IMR-90 (cell line): ENCODE results near the gene MPZL1. TPM values are rescaled to one million over a fixed set of nuclear protein-coding genes. Genes with fewer than 3 reads are reported as not detected.

Experiments
- ATAC-seq: fragments of 200-7000 bp; cut with Tn5 transposase; 2 replicates; pipeline ENCODE4 v1.9.1; 2020; ENCODE audit warnings: low read depth, mild to moderate bottlenecking, moderate library complexity
- BruUV-seq: library from RNA; stranded (reverse); fragments of 400-500 nt; replicated peaks from 2 replicates; lab custom pipeline; 2021; lab: Mats Ljungman, UMichigan
- CTCF ChIA-PET: fragments of 300-600 bp; formaldehyde crosslinking; extraction: SDS; loops from one replicate; lab custom pipeline; 2021; ENCODE audit warnings: antibody characterized with exemption; lab: Yijun Ruan, JAX
- POLR2A ChIA-PET: fragments of 300-600 bp; sonication (Branson Sonifier 250); formaldehyde crosslinking; loops from one replicate; lab custom pipeline; 2022; ENCODE audit warnings: antibody characterized with exemption; ENCODE audit not compliant: unreplicated experiment; lab: Charles Lee
- DNase-seq: peaks from one replicate; pipeline ENCODE4 v3.0.0; 2013
- H2AFZ ChIP-seq: replicated peaks from 2 replicates; pipeline ENCODE3; 2013; ENCODE audit warnings: low read length, mild to moderate bottlenecking; ENCODE audit not compliant: poor library complexity
- H2AK5ac ChIP-seq: 2 replicates; pipeline ENCODE4 v1.6.1; 2013; ENCODE audit warnings: low read depth, low read length, inconsistent platforms
- H2AK9ac ChIP-seq: replicated peaks from 2 replicates; pipeline ENCODE3; 2013; ENCODE audit warnings: mild to moderate bottlenecking, low read depth, low read length, moderate library complexity; ENCODE audit not compliant: poor library complexity
- H2BK120ac ChIP-seq: 2 replicates; pipeline ENCODE4 v1.6.1; 2013; ENCODE audit warnings: low read depth, low read length, inconsistent platforms
- H2BK15ac ChIP-seq: 3 replicates; pipeline ENCODE4 v1.6.1; 2013; ENCODE audit warnings: low read depth, low read length, inconsistent platforms
- H2BK20ac ChIP-seq: 2 replicates; pipeline ENCODE4 v1.6.1; 2013; ENCODE audit warnings: low read depth, mild to moderate bottlenecking, inconsistent platforms, low read length, moderate library complexity
- H2BK5ac ChIP-seq: 2 replicates; pipeline ENCODE4 v1.6.1; 2013; ENCODE audit warnings: mild to moderate bottlenecking, low read depth, low read length, inconsistent platforms; ENCODE audit not compliant: poor library complexity, severe bottlenecking
- H3K14ac ChIP-seq: replicated peaks from 2 replicates; pipeline ENCODE4 v1.6.1; 2013; ENCODE audit warnings: low read depth, low read length, inconsistent platforms
- H3K18ac ChIP-seq: 2 replicates; pipeline ENCODE4 v1.6.1; 2013; ENCODE audit warnings: low read depth, low read length, control low read depth
- H3K23ac ChIP-seq: 2 replicates; pipeline ENCODE4 v1.6.1; 2013; ENCODE audit warnings: low read depth, low read length, inconsistent platforms
- H3K27ac ChIP-seq: 2 replicates; pipeline ENCODE4 v1.5.1; 2013; ENCODE audit warnings: mild to moderate bottlenecking, control low read depth, low read length; ENCODE audit not compliant: insufficient read depth
- H3K27me3 ChIP-seq: 2 replicates; pipeline ENCODE4 v1.6.1; 2013; ENCODE audit warnings: low read length; ENCODE audit not compliant: control insufficient read depth, insufficient read depth
- H3K36me3 ChIP-seq: 2 replicates; pipeline ENCODE4 v1.6.1; 2013; ENCODE audit warnings: low read length, mixed read lengths; ENCODE audit not compliant: control insufficient read depth, insufficient read depth
- H3K4ac ChIP-seq: 2 replicates; pipeline ENCODE4 v1.6.1; 2013; ENCODE audit warnings: low read depth, low read length, inconsistent platforms
- H3K4me1 ChIP-seq: 2 replicates; pipeline ENCODE4 v1.6.1; 2013; ENCODE audit warnings: low read length, mixed read lengths; ENCODE audit not compliant: control insufficient read depth, insufficient read depth
- H3K4me2 ChIP-seq: 2 replicates; pipeline ENCODE4 v1.6.1; 2013; ENCODE audit warnings: low read depth, mild to moderate bottlenecking, control low read depth, low read length, moderate library complexity
- H3K4me3 ChIP-seq: 2 replicates; pipeline ENCODE4 v1.5.1; 2013; ENCODE audit warnings: low read depth, mild to moderate bottlenecking, control low read depth, low read length, moderate library complexity; ENCODE audit not compliant: insufficient read depth
- H3K56ac ChIP-seq: 2 replicates; pipeline ENCODE4 v1.6.1; 2013; ENCODE audit warnings: low read length, inconsistent platforms; ENCODE audit not compliant: insufficient read depth; ENCODE audit errors: extremely low read depth
- H3K79me1 ChIP-seq, 2 experiments: 2 replicates each; pipeline ENCODE4 v1.6.1; 2013; ENCODE audit warnings: low read length in 2 of 2, inconsistent platforms in 1 of 2, low read depth in 1 of 2
- H3K9ac ChIP-seq: 2 replicates; pipeline ENCODE4 v1.6.1; 2013; ENCODE audit warnings: low read depth, low read length, control low read depth
- H3K9me1 ChIP-seq: 2 replicates; pipeline ENCODE4 v1.6.1; 2013; ENCODE audit warnings: low read length, inconsistent platforms; ENCODE audit not compliant: insufficient read depth
- H3K9me3 ChIP-seq: 2 replicates; pipeline ENCODE4 v1.6.1; 2013; ENCODE audit warnings: low read length; ENCODE audit not compliant: control insufficient read depth, insufficient read depth
- H4K20me1 ChIP-seq: 2 replicates; pipeline ENCODE4 v1.6.1; 2013; ENCODE audit warnings: low read length, inconsistent platforms; ENCODE audit not compliant: insufficient read depth
- H4K5ac ChIP-seq: 2 replicates; pipeline ENCODE4 v1.6.1; 2013; ENCODE audit warnings: mild to moderate bottlenecking, low read depth, low read length, control low read depth
- H4K8ac ChIP-seq, 2 experiments: 2 replicates each; pipeline ENCODE4 v1.6.1; 2013; ENCODE audit warnings: low read depth in 2 of 2, low read length in 2 of 2, control low read depth in 1 of 2, inconsistent platforms in 1 of 2
- H4K91ac ChIP-seq: 2 replicates; pipeline ENCODE4 v1.6.1; 2013; ENCODE audit warnings: low read depth, low read length, inconsistent platforms; ENCODE audit not compliant: insufficient read depth
- BHLHE40 ChIP-seq: fragments of 150-350 bp; IDR thresholded peaks from 2 replicates; pipeline ENCODE4 v1.6.1; 2016; ENCODE audit warnings: mild to moderate bottlenecking, low read depth, low read length
- CHD1 ChIP-seq: IDR thresholded peaks from 2 replicates; pipeline ENCODE4 v1.6.1; 2012; ENCODE audit warnings: low read depth, low read length, improper control_type of control experiment
- CTCF ChIP-seq: conservative IDR thresholded peaks from 2 replicates; pipeline ENCODE4 v1.5.1; 2012; ENCODE audit warnings: mild to moderate bottlenecking, low read depth, low read length, improper control_type of control experiment
- ELK1 ChIP-seq: fragments of 150-350 bp; IDR thresholded peaks from 2 replicates; pipeline ENCODE4 v1.6.1; 2016; ENCODE audit warnings: low read depth, mild to moderate bottlenecking, low read length, moderate library complexity, borderline replicate concordance
- FOS ChIP-seq: fragments of 150-350 bp; IDR thresholded peaks from 2 replicates; pipeline ENCODE4 v1.6.1; 2016; ENCODE audit warnings: low read depth, low read length
- MAFK ChIP-seq: IDR thresholded peaks from 2 replicates; pipeline ENCODE4 v1.6.1; 2012; ENCODE audit warnings: low read depth, low read length, improper control_type of control experiment
- MAZ ChIP-seq: IDR thresholded peaks from 2 replicates; pipeline ENCODE4 v1.6.1; 2012; ENCODE audit warnings: low read depth, mild to moderate bottlenecking, low read length, improper control_type of control experiment, moderate library complexity, borderline replicate concordance
- MXI1 ChIP-seq: IDR thresholded peaks from 2 replicates; pipeline ENCODE4 v1.6.1; 2012; ENCODE audit warnings: low read depth, mild to moderate bottlenecking, low read length, moderate library complexity, borderline replicate concordance
- NFE2L2 ChIP-seq: fragments of 150-350 bp; IDR thresholded peaks from 2 replicates; pipeline ENCODE4 v1.6.1; 2016; ENCODE audit warnings: low read depth, mild to moderate bottlenecking, low read length
- RCOR1 ChIP-seq: IDR thresholded peaks from 2 replicates; pipeline ENCODE4 v1.6.1; 2012; ENCODE audit warnings: mild to moderate bottlenecking, low read length, improper control_type of control experiment; ENCODE audit not compliant: insufficient replicate concordance
- RFX5 ChIP-seq: IDR thresholded peaks from 2 replicates; pipeline ENCODE4 v1.8.0; 2012; ENCODE audit warnings: low read depth, mild to moderate bottlenecking, low read length, moderate library complexity
- SMC3 ChIP-seq: fragments of 150-350 bp; IDR thresholded peaks from 2 replicates; pipeline ENCODE4 v1.6.1; 2016; ENCODE audit warnings: low read depth, mild to moderate bottlenecking, antibody characterized with exemption, low read length, moderate library complexity
- WGBS, 2 experiments: methylation state at CpG; one replicate each; pipeline versions ENCODE4 v1.1.5 to v1.1.7; 2013; ENCODE audit warnings: missing lambda C conversion rate in 2 of 2; ENCODE audit not compliant: insufficient read length in 1 of 2; ENCODE audit errors: extremely low coverage in 2 of 2; 5-methylcytosine and 5-hydroxymethylcytosine counted together
- dilution Hi-C: fragments of 300-500 bp; cut with HindIII; formaldehyde crosslinking; loops from one replicate; pipeline ENCODE4 v1.14.3; 2018; ENCODE audit warnings: low sequenced_read_pairs; ENCODE audit not compliant: unreplicated experiment
- in situ Hi-C: fragments of 300-500 bp; cut with MboI; formaldehyde crosslinking; loops from 3 replicates; pipeline ENCODE4 v1.14.3; 2019; ENCODE audit warnings: low sequenced_read_pairs, inconsistent platforms, mixed read lengths
- intact Hi-C: fragments of 100-400 bp; cut with micrococcal nuclease; formaldehyde crosslinking; loops from 2 replicates; pipeline ENCODE4 v1.10.0; 2022
- polyA plus RNA-seq, 3 experiments: library from polyadenylated mRNA; depleted of rRNA; stranded (reverse); fragments of >200 nt; gene quantifications; 2 replicates each; pipeline ENCODE4 v1.2.3, GENCODE V29; 2012; ENCODE audit warnings: low replicate concordance in 1 of 3
- total RNA-seq: library from RNA; depleted of rRNA; stranded (reverse); fragments of >200 nt; gene quantifications from 2 replicates; pipeline ENCODE4 v1.2.3, GENCODE V29; 2012
- TF ChIP-seq, protein P1 (sequence below): fragments of 150-350 bp; IDR thresholded peaks from 2 replicates; pipeline ENCODE4 v1.6.1; 2017; ENCODE audit warnings: mild to moderate bottlenecking, antibody characterized with exemption, low read length, low read depth

The MPZL1 gene
- total and polyA plus RNA-seq, 2 of the 4 experiments (the other 2 are of a cell fraction): 55.3 to 87.3 TPM

GRCh38 chr1:167797015-167797414, 75.2 kb downstream of the MPZL1 start (continued):
- peak; percentile 91 for TF ChIP-seq NFE2L2

- POLR2A ChIA-PET: no interaction called here
- Histone ChIP-seq H2BK120ac (no peak overlapping the region), H3K56ac (no peak overlapping the region), H3K79me1 (peaks cover 0 to 18% of the 10 kb centered on the region in 2 experiments; a peak in 2 of 4 replicates), H4K20me1 (peaks cover 3% of the 10 kb centered on the region), H3K9me3 (no peaks in the 10 kb centered on the region), H3K14ac (no peak overlapping the region), H3K9ac (no peak overlapping the region), H2BK20ac (no peak overlapping the region), H3K4me3 (no peak overlapping the region), H2BK5ac (no peak overlapping the region), H3K18ac (no peak overlapping the region), H3K23ac (no peak overlapping the region), H3K9me1 (peaks cover 5% of the 10 kb centered on the region), H2AFZ (no peak overlapping the region), H3K27ac (no peak overlapping the region), H3K4me1 (peaks cover 13% of the 10 kb centered on the region), H4K5ac (no peak overlapping the region), H3K4me2 (no peak overlapping the region), H4K91ac (no peak overlapping the region), H3K36me3 (no peaks in the 10 kb centered on the region), H3K27me3 (no peaks in the 10 kb centered on the region), H4K8ac (no peak overlapping the region), H2BK15ac (no peak overlapping the region), H3K4ac (no peak overlapping the region), H2AK5ac (no peak overlapping the region), H2AK9ac (no peak overlapping the region)
- CTCF ChIA-PET: interaction anchor here (0.6 kb wide), 1 partner anchor 174 kb away, joined by 4 read pairs; no protein-coding TSS in a partner anchor
- in situ Hi-C loops (loop anchor here (5.0 kb wide), 1 partner anchor 77 kb away; the partner anchor contains the start of gene MPZL1), dilution Hi-C loops (no loop called here), intact Hi-C loops (no loop called here)
- TF ChIP-seq MXI1: no peak
- no peak for TF ChIP-seq SMC3
- TF ChIP-seq, protein P1, sequence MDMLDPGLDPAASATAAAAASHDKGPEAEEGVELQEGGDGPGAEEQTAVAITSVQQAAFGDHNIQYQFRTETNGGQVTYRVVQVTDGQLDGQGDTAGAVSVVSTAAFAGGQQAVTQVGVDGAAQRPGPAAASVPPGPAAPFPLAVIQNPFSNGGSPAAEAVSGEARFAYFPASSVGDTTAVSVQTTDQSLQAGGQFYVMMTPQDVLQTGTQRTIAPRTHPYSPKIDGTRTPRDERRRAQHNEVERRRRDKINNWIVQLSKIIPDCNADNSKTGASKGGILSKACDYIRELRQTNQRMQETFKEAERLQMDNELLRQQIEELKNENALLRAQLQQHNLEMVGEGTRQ: no peak
- no peak for TF ChIP-seq RCOR1
- no peak for TF ChIP-seq ELK1
- no peak for TF ChIP-seq RFX5
- TF ChIP-seq CHD1: no peak
- no peak for TF ChIP-seq MAZ
- TF ChIP-seq BHLHE40: no peak
- TF ChIP-seq MAFK: no peak
- no peak for TF ChIP-seq FOS
- TF ChIP-seq CTCF: no peak
- no TSS peak for BruUV-seq
- ATAC-seq (no peak), DNase-seq (no peak)
- no CpG with 5 or more reads among the region's 4 CpGs for WGBS, 2 experiments
Measured at GRCh38 chr1:167798952-167799351, 77.2 kb downstream of the MPZL1 start.
